ENCODE results near the gene PMFBP1. TPM values are rescaled to one million over a fixed set of nuclear protein-coding genes. Genes with fewer than 3 reads are reported as not detected.

PMFBP1 gene
- total RNA-seq, 1 donor from 2014 or later, result 0.08 TPM

GRCh38 chr16:72111657-72112451 is 60.1 kb downstream of the PMFBP1 start:
- no peak for DNase-seq (ENCODE audit: low spot score)
- intact Hi-C loops (cut with DNase I), result no loop called here

GRCh38 chr16:72110662-72111615 is 61.0 kb downstream of the PMFBP1 start:
- intact Hi-C loops (cut with DNase I), result no loop called here
- no peak for DNase-seq (ENCODE audit: low spot score)

GRCh38 chr16:72109966-72110530 is 61.9 kb downstream of the PMFBP1 start:
- intact Hi-C loops (cut with DNase I), result no loop called here
- no peak for DNase-seq (ENCODE audit: low spot score)

GRCh38 chr16:72109300-72109699 is 62.7 kb downstream of the PMFBP1 start:
- intact Hi-C loops (cut with DNase I), result no loop called here
- DNase-seq (ENCODE audit: low spot score), result no peak

DNA sequence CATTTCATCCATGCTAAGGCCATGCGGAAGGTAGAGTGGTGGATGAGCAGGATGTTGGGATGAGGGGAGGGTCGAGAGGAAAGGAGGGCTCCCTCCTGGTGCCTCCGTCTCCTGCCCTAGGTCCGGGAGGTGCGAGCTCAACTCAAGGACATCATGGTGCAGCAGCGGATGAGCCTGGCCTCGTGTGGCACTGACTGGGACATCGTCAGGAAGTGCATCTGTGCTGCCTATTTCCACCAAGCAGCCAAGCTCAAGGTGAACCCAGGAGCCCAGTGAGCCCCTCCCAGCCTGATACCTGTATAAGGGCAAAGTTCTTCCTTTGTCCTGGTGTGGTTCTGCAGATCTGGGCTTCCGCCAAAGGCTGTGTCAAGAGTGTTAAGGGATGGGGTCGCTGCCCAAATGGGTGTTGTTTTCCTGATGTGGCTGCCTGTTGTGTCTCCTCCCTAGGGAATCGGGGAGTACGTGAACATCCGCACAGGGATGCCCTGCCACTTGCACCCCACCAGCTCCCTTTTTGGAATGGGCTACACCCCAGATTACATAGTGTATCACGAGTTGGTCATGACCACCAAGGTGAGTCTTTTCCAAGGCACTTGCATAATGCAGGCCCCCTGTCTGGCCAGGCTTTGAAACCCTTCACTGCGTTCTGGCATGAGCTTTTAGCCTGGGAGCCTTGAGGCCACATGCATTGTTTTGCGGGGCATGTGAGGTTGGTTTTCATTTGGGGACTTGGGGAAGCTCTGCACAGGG is 63.4 kb downstream of the PMFBP1 start:
- intact Hi-C loops (cut with DNase I), result no loop called here

GRCh38 chr16:72107371-72107770 is 64.6 kb downstream of the PMFBP1 start:
- intact Hi-C loops (cut with DNase I), result no loop called here
- DNase-seq (ENCODE audit: low spot score), result no peak

More for the DNA sequence above, 63.4 kb downstream of the PMFBP1 start:
- no peak for DNase-seq (ENCODE audit: low spot score)

GRCh38 chr16:72105978-72106377 is 66.0 kb downstream of the PMFBP1 start:
- intact Hi-C loops (cut with DNase I), result no loop called here
- DNase-seq (ENCODE audit: low spot score), result no peak

DNA sequence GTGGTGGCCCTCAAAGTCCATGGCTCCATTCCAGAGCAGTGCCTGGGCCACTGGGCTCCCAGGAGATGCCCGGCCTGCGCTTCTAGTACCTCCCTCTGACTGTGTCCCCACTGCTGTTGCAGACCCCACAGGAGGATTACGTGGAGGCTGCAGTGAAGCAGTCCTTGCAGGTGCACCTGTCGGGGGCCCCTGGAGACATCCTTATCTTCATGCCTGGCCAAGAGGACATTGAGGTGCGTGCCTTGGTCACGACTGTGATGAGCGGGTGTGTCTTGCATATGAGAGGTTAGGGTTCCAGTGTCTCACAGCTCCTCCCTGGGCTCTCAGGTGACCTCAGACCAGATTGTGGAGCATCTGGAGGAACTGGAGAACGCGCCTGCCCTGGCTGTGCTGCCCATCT is 67.0 kb downstream of the PMFBP1 start:
- intact Hi-C loops (cut with DNase I), result no loop called here
- DNase-seq (ENCODE audit: low spot score), result no peak

GRCh38 chr16:72101195-72101594 is 70.8 kb downstream of the PMFBP1 start:
- DNase-seq (ENCODE audit: low spot score), result no peak
- intact Hi-C loops (cut with DNase I), result no loop called here

GRCh38 chr16:72099377-72099818 is 72.6 kb downstream of the PMFBP1 start:
- intact Hi-C loops (cut with DNase I), result loop anchor here (1.0 to 10.0 kb wide), 2 partner anchors 34 to 205 kb away; partner anchors contain the start of gene IST1
- no peak for DNase-seq (ENCODE audit: low spot score)

DNA sequence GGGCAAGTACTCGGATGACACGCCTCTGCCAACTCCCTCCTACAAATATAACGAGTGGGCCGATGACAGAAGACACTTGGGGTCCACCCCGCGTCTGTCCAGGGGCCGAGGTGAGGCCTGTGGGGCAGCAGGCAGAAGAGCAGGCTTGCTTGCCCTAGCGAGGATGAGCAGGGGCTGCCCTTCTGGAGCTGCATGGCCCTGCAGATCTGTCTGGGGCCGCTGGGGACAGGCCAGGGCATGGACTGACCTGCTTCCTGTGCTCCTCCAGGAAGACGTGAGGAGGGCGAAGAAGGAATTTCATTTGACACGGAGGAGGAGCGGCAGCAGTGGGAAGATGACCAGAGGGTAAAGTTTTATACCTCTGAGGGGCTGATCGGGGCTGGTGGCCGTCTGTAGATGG is 73.0 kb downstream of the PMFBP1 start:
- DNase-seq (ENCODE audit: low spot score), result no peak
- intact Hi-C loops (cut with DNase I), result loop anchor here (1.0 to 10.0 kb wide), 2 partner anchors 34 to 204 kb away; partner anchors contain the start of gene IST1

- no peak for DNase-seq (ENCODE audit: low spot score)
- intact Hi-C loops (cut with DNase I), result loop anchor here (2.0 to 10.0 kb wide), 2 partner anchors 85 to 199 kb away; partner anchors contain the start of genes DHODH and IST1
These were observed 77.7 kb downstream of the PMFBP1 start for GRCh38 chr16:72094266-72094610.

DNA sequence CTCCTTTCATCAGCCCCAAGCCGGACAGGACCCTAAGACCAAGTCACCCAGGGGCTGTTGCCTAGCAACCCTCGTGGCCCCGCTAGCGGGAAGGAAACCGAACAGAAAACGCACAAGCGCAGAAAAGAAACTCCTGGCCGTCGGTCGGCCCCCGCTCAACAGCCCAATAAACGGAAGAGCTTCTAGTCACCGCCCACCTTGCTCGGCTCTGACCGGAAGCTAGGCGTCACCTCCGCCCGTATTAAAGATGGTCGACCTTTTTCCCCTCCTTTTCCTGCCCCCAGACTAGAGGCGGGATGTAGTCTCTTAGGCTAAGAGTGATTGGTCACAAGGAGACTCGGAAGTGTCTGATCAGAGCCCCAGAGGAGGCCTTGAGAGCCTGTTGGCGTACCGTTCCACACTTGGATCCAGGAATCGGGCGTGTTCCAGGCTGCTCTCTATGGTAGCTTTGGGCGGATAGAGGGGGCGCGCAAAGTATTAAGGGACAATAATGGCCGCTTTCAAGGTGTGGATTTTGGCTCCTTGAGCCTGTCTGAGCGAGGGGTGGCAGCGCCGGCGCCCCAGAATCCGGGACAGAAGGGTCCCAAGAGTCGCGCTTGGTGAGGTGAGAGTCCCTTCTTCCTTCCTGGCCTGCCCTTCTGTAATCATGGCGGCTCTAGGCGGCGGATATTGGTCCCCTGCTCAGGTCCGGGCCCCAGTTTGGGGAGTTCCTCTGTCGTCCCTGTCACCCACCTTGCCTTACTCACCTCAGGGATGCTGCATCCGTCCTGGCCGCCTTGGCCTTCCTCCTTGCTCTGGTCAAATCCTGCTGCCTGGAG is 78.3 kb downstream of the PMFBP1 start, which contains the start of the genes DHX38 and TXNL4B:
Gene DHX38 (plus strand): TSS at position 400 of the 818 bp plus-strand sequence. CDS start 2,311 bp downstream, outside the sequence.
Gene TXNL4B (minus strand): TSS at position 173 of the 818 bp plus-strand sequence. CDS start 2,871 bp downstream, outside the sequence.
- intact Hi-C loops (cut with DNase I), result loop anchor here (2.0 to 10.0 kb wide), 2 partner anchors 85 to 199 kb away; partner anchors contain the start of genes DHODH and IST1
- peak; percentile 97 for DNase-seq (ENCODE audit: low spot score)

DNA sequence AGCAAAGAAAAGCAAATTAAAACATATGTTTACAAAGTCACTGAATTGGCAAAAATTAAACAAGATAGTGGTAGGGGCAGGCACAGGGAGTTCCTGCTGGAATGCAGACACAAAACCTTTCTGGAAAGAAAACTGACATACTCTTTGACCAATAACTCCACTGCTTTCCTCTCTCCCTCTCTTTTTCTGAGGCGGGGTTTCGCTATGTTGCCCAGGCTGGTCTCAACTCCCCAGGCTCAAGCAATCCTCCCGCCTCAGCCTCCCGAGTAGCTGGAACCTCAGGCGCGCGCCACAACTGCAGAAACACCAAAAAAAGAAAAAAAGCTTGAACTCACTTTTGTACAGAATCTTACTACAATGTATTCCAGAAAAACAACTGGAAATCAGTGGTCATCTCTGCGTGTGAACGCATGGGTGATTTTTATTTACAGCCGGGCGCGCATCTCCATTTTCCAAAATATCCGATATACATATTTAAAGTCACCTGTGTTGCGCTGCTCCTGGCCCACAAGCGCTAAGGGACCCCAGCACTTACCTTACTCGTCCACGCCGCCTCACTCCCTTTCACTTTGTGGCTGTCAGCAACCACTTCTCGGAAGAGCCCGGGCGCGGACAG is 79.0 kb downstream of the PMFBP1 start:
- intact Hi-C loops (cut with DNase I), result loop anchor here (10.0 kb wide), 1 partner anchor 198 kb away; the partner anchor contains the start of gene IST1
- no peak for DNase-seq (ENCODE audit: low spot score)

GRCh38 chr16:72091217-72091616 is 80.7 kb downstream of the PMFBP1 start:
- DNase-seq (ENCODE audit: low spot score), result no peak
- intact Hi-C loops (cut with DNase I), result loop anchor here (10.0 kb wide), 1 partner anchor 196 kb away; the partner anchor contains the start of gene IST1

DNA sequence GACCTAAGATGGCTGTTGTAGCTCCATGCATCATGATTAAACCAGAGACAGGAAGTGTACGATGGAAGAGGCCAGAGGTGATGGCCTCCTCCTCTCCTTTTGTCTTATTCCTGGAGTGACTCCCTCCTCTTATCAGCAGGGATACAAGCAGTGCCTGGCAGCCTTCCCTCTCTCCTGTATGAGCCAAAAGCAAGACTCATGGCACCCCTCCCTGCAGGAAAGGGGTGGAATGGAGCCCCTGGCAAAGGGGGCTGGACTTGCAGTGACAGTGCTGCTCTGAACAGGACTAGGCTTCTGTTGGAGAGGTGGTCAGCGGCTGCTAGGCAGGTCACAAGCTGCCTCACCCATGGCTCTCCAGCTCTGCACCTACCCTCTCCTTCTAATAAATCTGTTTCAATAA is 87.0 kb downstream of the PMFBP1 start:
- intact Hi-C loops (cut with DNase I), result no loop called here
- no peak for DNase-seq (ENCODE audit: low spot score)

DNA sequence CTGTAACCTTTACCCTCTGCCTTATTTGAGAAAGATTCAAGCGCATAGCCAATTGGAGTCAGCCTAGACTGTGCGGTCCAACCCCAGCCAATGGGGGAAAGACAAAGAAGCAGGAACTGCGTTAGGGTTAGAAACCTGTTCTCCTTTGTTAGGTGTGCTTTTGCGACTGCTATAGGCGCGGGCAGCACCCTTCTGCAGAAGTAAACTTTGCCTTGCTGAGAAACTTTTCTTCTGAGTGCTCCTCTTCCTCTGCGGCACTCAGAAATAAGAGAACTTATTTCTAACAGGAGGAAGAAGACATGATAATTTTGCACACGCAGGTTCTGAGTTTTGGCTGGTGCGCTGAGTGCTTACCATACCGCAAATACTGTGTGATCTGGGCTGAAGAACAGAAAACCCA is 87.5 kb downstream of the PMFBP1 start:
- intact Hi-C loops (cut with DNase I), result no loop called here
- no peak for DNase-seq (ENCODE audit: low spot score)

Measured in cardiac septum (tissue), 1 donor.